Measurements from ENCODE around the gene MAPKAPK2.

DNA sequence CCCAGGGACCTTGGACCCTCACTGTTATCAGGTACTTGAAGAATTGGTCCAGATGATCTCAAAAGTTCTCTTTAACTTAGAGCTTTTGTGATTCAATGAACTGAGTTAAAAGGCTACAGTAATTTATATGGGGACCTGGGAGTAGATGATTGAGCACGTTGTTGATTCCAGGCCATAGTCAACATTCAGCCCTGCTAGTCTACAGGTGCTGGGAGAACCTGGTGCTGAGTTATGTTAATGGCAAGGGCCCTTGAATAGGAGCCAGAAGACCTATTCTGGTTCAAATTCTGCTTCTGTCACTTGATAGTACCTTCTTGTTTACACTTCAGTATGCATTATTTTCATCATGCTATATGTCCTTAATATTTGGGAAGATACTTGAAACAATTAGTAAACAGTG lies 38.2 kb upstream of the MAPKAPK2 start:
- TF ChIP-seq, protein P1, sequence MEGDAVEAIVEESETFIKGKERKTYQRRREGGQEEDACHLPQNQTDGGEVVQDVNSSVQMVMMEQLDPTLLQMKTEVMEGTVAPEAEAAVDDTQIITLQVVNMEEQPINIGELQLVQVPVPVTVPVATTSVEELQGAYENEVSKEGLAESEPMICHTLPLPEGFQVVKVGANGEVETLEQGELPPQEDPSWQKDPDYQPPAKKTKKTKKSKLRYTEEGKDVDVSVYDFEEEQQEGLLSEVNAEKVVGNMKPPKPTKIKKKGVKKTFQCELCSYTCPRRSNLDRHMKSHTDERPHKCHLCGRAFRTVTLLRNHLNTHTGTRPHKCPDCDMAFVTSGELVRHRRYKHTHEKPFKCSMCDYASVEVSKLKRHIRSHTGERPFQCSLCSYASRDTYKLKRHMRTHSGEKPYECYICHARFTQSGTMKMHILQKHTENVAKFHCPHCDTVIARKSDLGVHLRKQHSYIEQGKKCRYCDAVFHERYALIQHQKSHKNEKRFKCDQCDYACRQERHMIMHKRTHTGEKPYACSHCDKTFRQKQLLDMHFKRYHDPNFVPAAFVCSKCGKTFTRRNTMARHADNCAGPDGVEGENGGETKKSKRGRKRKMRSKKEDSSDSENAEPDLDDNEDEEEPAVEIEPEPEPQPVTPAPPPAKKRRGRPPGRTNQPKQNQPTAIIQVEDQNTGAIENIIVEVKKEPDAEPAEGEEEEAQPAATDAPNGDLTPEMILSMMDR (IDR thresholded peaks at IDR 0.05), result no peak
- TF ChIP-seq POLR2A (IDR thresholded peaks at IDR 0.05), result no peak
